Endothelial cell of umbilical vein (primary cell): ENCODE measurements around the gene SS18L1. TPM values are rescaled to one million over a fixed set of nuclear protein-coding genes. Genes with fewer than 3 reads are reported as not detected.

Source experiments
- BruUV-seq: library from RNA; stranded (reverse); fragments of 400-500 nt; replicated peaks from 2 replicates; lab custom pipeline; 2021; lab: Mats Ljungman, UMichigan
- CTCF ChIA-PET: fragments of 300-600, 350-600 bp; sonication (Branson Sonifier 250); formaldehyde crosslinking; loops from one replicate; lab custom pipeline; 2021; ENCODE audit warnings: antibody characterized with exemption, inconsistent platforms; lab: Charles Lee
- POLR2A ChIA-PET: fragments of 300-600, 350-600 bp; sonication (Branson Sonifier 250); formaldehyde crosslinking; loops from one replicate; lab custom pipeline; 2021; ENCODE audit warnings: antibody characterized with exemption, inconsistent platforms; lab: Charles Lee
- DNase-seq: peaks from one replicate; pipeline ENCODE4 v3.0.0-alpha.2; 2011; ENCODE audit warnings: low read depth, low spot score
- FAIRE-seq: peaks from 2 replicates; lab custom pipeline; 2011; peaks lifted over from hg19 to GRCh38; lab: Jason Lieb, UNC
- H2AFZ ChIP-seq: 2 replicates; pipeline ENCODE4 v1.6.0; 2012; ENCODE audit warnings: low read depth, low read length, control low read depth, inconsistent platforms
- H3K27ac ChIP-seq: 2 replicates; pipeline ENCODE4 v1.5.1; 2011; ENCODE audit warnings: low read depth, mild to moderate bottlenecking, control low read depth, low read length, moderate library complexity; ENCODE audit not compliant: insufficient read depth
- H3K27me3 ChIP-seq, 2 experiments: 2 replicates each; pipeline versions ENCODE4 v1.6.0 to v1.6.1; 2011; ENCODE audit warnings: low read length in 2 of 2, mixed read lengths in 1 of 2; ENCODE audit not compliant: control insufficient read depth in 2 of 2, insufficient read depth in 2 of 2
- H3K36me3 ChIP-seq, 2 experiments: 2 replicates in 1 of 2; 3 replicates in 1 of 2; pipeline ENCODE4 v1.5.1; 2011; ENCODE audit warnings: low read length in 2 of 2, mild to moderate bottlenecking in 1 of 2, moderate library complexity in 1 of 2; ENCODE audit not compliant: control insufficient read depth in 2 of 2, insufficient read depth in 2 of 2; ENCODE audit errors: extremely low read depth in 1 of 2
- H3K4me1 ChIP-seq: 3 replicates; pipeline ENCODE4 v1.5.1; 2011; ENCODE audit warnings: mild to moderate bottlenecking, low read length; ENCODE audit not compliant: control insufficient read depth, insufficient read depth; ENCODE audit errors: extremely low read depth
- H3K4me2 ChIP-seq: 2 replicates; pipeline ENCODE4 v1.6.1; 2011; ENCODE audit warnings: low read length, control low read depth, mixed read lengths; ENCODE audit not compliant: insufficient read depth
- H3K4me3 ChIP-seq, 3 experiments: fragments of 200-600 bp in 1 of 3; sonication (generic), shearing (Covaris generic) in 1 of 3; replicated peaks in 1 of 3; 2 replicates each; pipeline ENCODE4 v1.5.1; 2011 to 2016; ENCODE audit warnings: control low read depth in 3 of 3, low read length in 3 of 3, mild to moderate bottlenecking in 2 of 3, inconsistent platforms in 1 of 3, low read depth in 1 of 3, moderate library complexity in 1 of 3; ENCODE audit not compliant: insufficient read depth in 1 of 3
- H3K79me2 ChIP-seq: 2 replicates; pipeline ENCODE4 v1.6.0; 2012; ENCODE audit warnings: low read length, inconsistent platforms; ENCODE audit not compliant: control insufficient read depth, insufficient read depth
- H3K9ac ChIP-seq: replicated peaks from 2 replicates; pipeline ENCODE3; 2011; ENCODE audit warnings: low read length, control low read depth; ENCODE audit not compliant: insufficient read depth; ENCODE audit errors: extremely low read depth
- H3K9me1 ChIP-seq: replicated peaks from 3 replicates; pipeline ENCODE4 v1.6.0; 2011; ENCODE audit warnings: mild to moderate bottlenecking, low read length; ENCODE audit not compliant: control insufficient read depth, insufficient read depth; ENCODE audit errors: extremely low read depth
- H3K9me3 ChIP-seq: replicated peaks from 2 replicates; pipeline ENCODE4 v1.5.1; 2012; ENCODE audit warnings: low read length, inconsistent platforms; ENCODE audit not compliant: control insufficient read depth, insufficient read depth
- H4K20me1 ChIP-seq: replicated peaks from 2 replicates; pipeline ENCODE3; 2011; ENCODE audit warnings: mild to moderate bottlenecking, low read length; ENCODE audit not compliant: control insufficient read depth, insufficient read depth; ENCODE audit errors: extremely low read depth
- EZH2 ChIP-seq: IDR thresholded peaks from 2 replicates; pipeline ENCODE4 v1.6.1; 2012; ENCODE audit warnings: borderline replicate concordance, low read depth, mild to moderate bottlenecking, moderate library complexity, low read length, inconsistent platforms; ENCODE audit not compliant: severe bottlenecking
- FOS ChIP-seq: IDR thresholded peaks from 2 replicates; pipeline ENCODE4 v1.6.1; 2011; ENCODE audit warnings: mild to moderate bottlenecking, low read length, moderate library complexity, borderline replicate concordance; ENCODE audit not compliant: insufficient read depth
- GATA2 ChIP-seq: IDR thresholded peaks from 2 replicates; pipeline ENCODE4 v1.7.0; 2011; ENCODE audit warnings: low read depth, mild to moderate bottlenecking, moderate library complexity, mixed read lengths, low read length; ENCODE audit not compliant: insufficient read length, insufficient read depth
- JUN ChIP-seq: IDR thresholded peaks from 2 replicates; pipeline ENCODE4 v1.6.1; 2011; ENCODE audit warnings: borderline replicate concordance, low read depth; ENCODE audit not compliant: insufficient read length, insufficient read depth
- MAX ChIP-seq: IDR thresholded peaks from 2 replicates; pipeline ENCODE4 v1.6.1; 2011; ENCODE audit not compliant: insufficient read depth, insufficient read length
- MYC ChIP-seq: IDR thresholded peaks from one replicate; pipeline ENCODE4 v1.6.1; 2011; ENCODE audit warnings: mild to moderate bottlenecking, low read depth, low read length
- POLR2A ChIP-seq: IDR thresholded peaks from 2 replicates; pipeline ENCODE4 v1.6.1; 2012; ENCODE audit warnings: low read depth, mild to moderate bottlenecking, control low read depth, low read length
- POLR2AphosphoS5 ChIP-seq: IDR thresholded peaks from 2 replicates; pipeline ENCODE4 v1.6.1; 2012; ENCODE audit warnings: low read depth, mild to moderate bottlenecking, control low read depth, low read length, moderate library complexity; ENCODE audit not compliant: insufficient read depth
- dilution Hi-C: fragments of 300-500 bp; cut with MboI; formaldehyde crosslinking; loops from one replicate; pipeline ENCODE4 v1.15.0; 2019; ENCODE audit warnings: low sequenced_read_pairs; ENCODE audit not compliant: extremely low pct_ligation_motif_present
- intact Hi-C: fragments of 100-400 bp; cut with micrococcal nuclease; formaldehyde crosslinking; loops from one replicate; pipeline ENCODE4 v1.10.0; 2022
- polyA plus RNA-seq, 4 experiments: library from polyadenylated mRNA; depleted of rRNA in 3 of 4; stranded (reverse) in 3 of 4; unstranded in 1 of 4; fragments of >200 nt; gene quantifications; 2 replicates each; pipeline versions ENCODE4 v1.2.1 to v1.2.3, GENCODE V29; 2011 to 2012; ENCODE audit warnings: missing spikeins in 1 of 4
- total RNA-seq: library from RNA; stranded (reverse); gene quantifications from 2 replicates; pipeline ENCODE4 v1.2.3, GENCODE V29; 2021
- TF ChIP-seq, protein P1 (sequence below), 2 donors: IDR thresholded peaks; 1 replicate in 1 of 2; 2 replicates in 1 of 2; pipeline ENCODE4 v1.5.1; 2011; ENCODE audit warnings: low read length in 2 of 2, mild to moderate bottlenecking in 2 of 2, moderate library complexity in 2 of 2, control low read depth in 1 of 2, inconsistent platforms in 1 of 2, low read depth in 1 of 2; ENCODE audit not compliant: insufficient read depth in 1 of 2; ENCODE audit errors: extremely low read depth in 1 of 2

SS18L1 gene
- total and polyA plus RNA-seq, 2 donors (not counting 3 experiments of a cell fraction or from before 2014, with no cell fraction given) = 15.4 to 21.7 TPM

- DNase-seq (no peak), FAIRE-seq (no peak)
- no peak overlapping the region for H3K9ac ChIP-seq
- H3K79me2 ChIP-seq = no peaks in the 10 kb centered on the region
- no peak for TF ChIP-seq MAX
- TF ChIP-seq GATA2 = no peak
- TF ChIP-seq, protein P1, sequence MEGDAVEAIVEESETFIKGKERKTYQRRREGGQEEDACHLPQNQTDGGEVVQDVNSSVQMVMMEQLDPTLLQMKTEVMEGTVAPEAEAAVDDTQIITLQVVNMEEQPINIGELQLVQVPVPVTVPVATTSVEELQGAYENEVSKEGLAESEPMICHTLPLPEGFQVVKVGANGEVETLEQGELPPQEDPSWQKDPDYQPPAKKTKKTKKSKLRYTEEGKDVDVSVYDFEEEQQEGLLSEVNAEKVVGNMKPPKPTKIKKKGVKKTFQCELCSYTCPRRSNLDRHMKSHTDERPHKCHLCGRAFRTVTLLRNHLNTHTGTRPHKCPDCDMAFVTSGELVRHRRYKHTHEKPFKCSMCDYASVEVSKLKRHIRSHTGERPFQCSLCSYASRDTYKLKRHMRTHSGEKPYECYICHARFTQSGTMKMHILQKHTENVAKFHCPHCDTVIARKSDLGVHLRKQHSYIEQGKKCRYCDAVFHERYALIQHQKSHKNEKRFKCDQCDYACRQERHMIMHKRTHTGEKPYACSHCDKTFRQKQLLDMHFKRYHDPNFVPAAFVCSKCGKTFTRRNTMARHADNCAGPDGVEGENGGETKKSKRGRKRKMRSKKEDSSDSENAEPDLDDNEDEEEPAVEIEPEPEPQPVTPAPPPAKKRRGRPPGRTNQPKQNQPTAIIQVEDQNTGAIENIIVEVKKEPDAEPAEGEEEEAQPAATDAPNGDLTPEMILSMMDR (IDR thresholded peaks at IDR 0.05; ENCODE audit: extremely low read depth in 1 of 2, insufficient read depth in 1 of 2, low read depth in 1 of 2, low read length in 2 of 2) = no peak
- no peak for TF ChIP-seq JUN
- no peak for TF ChIP-seq POLR2A
- no peaks in the 10 kb centered on the region for H3K9me1 ChIP-seq
- no peak overlapping the region for H3K4me3 ChIP-seq
- no peak overlapping the region for H2AFZ ChIP-seq
- ChIA-PET CTCF (no interaction called here), POLR2A (no interaction called here)
- dilution Hi-C loops = no loop called here
- no peak overlapping the region for H3K4me2 ChIP-seq
- peaks cover 28 to 29% of the 10 kb centered on the region in 2 experiments for H3K27me3 ChIP-seq
- H3K4me1 ChIP-seq = peaks cover 3% of the 10 kb centered on the region
- no TSS peak for BruUV-seq
- H3K27ac ChIP-seq = no peak overlapping the region
- no peaks in the 10 kb centered on the region for H3K36me3 ChIP-seq
- intact Hi-C loops = no loop called here
- no peaks in the 10 kb centered on the region for H4K20me1 ChIP-seq
- no peaks in the 10 kb centered on the region for H3K9me3 ChIP-seq
These were observed 79.4 kb downstream of the SS18L1 start for GRCh38 chr20:62222972-62223371.

DNA sequence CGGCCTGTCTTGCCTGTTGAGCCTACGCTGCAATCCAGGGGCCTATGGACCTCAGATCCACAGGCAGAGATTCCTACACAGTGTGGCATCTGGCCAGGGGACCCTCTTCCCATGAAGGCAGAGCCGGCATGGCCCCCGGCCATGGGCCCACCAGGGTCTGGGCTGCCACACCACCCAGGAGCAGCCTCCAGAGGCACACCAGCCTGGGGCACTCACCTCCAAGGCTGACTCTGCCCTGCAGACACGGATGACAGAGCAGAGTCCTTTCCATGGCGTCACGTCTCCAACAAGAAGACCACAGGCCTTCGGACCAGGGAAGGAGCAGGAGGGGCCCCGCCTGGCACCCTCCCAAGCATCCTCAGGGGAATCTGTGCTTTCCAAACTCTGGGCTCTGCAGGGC lies 80.0 kb downstream of the SS18L1 start:
- BruUV-seq = no TSS peak
- Histone ChIP-seq H3K79me2 (no peaks in the 10 kb centered on the region), H3K9ac (no peak overlapping the region), H3K4me1 (peaks cover 3% of the 10 kb centered on the region), H3K27me3 (peaks cover 22 to 23% of the 10 kb centered on the region in 2 experiments), H3K9me3 (no peaks in the 10 kb centered on the region), H2AFZ (no peak overlapping the region), H4K20me1 (no peaks in the 10 kb centered on the region), H3K4me2 (no peak overlapping the region), H3K27ac (no peak overlapping the region), H3K36me3 (no peaks in the 10 kb centered on the region), H3K4me3 (no peak overlapping the region), H3K9me1 (no peaks in the 10 kb centered on the region)
- TF ChIP-seq GATA2 (no peak), MAX (no peak), MYC (no peak), POLR2AphosphoS5 (no peak), POLR2A (no peak), FOS (no peak), EZH2 (no peak), JUN (no peak)
- TF ChIP-seq, protein P1 (IDR thresholded peaks at IDR 0.05; ENCODE audit: extremely low read depth in 1 of 2, insufficient read depth in 1 of 2, low read depth in 1 of 2, low read length in 2 of 2) = no peak
- POLR2A ChIA-PET = no interaction called here
- intact Hi-C loops (no loop called here), dilution Hi-C loops (no loop called here)
- DNase-seq (no peak), FAIRE-seq (no peak)
- CTCF ChIA-PET = no interaction called here
